Stimulated activated CD4-positive, alpha-beta T cell treated with anti-CD3 and anti-CD28 coated beads, Interleukin-2, amount 100 ng/mL, for 4 hours (primary cell): ENCODE measurements around the gene HDAC4.
"Not testable (repeated sequence)": the region's sequence is repeated elsewhere in the genome, so short reads cannot be mapped to it uniquely, and the experiment has no call there.

ENCODE experiments used
- DNase-seq: peaks from one replicate; pipeline ENCODE4 v3.0.0-alpha.2; 2020; ENCODE audit warnings: low read depth

The HDAC4 gene

DNA sequence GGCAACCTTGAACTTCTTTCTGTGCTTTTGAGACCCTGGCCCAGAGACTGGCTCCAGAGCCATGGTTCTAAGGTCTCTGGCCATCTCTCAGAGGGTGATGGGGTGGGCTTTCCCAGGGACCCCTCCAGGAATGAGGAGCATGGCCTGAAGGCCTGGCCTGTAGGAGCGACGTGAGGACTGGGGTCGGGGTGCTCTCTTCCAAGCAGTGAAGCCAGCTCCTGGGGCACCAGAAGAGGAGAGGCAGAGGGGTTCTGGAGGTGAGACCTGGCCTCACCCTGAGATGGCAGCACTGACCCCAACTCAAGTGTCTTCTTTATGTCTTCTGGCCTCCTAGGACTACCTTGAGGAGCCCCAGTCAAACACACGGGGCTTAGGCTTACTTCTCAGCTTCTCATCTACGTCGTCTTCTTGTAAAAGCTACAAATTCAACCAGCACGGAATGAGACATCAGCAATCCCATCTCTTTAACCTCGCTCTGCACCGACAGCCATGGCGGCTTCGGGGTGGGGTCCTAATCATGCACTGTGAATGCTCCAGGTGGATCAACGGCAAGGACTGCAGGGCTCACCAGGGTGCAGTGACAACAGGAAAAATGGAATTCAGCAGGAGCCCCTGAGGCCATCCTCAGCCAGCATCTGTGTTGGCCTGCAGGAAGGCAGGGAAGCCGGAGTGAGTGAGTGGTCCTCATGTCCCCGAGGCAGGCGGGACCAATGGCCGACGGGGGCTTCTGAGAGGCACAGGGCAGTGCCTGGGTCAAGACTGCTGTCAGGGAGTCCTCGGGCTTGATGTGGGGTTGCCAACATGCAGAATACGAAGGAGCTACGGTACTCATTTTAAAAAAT, 214.1 kb downstream of the HDAC4 start:
- DNase-seq, result no peak

DNA sequence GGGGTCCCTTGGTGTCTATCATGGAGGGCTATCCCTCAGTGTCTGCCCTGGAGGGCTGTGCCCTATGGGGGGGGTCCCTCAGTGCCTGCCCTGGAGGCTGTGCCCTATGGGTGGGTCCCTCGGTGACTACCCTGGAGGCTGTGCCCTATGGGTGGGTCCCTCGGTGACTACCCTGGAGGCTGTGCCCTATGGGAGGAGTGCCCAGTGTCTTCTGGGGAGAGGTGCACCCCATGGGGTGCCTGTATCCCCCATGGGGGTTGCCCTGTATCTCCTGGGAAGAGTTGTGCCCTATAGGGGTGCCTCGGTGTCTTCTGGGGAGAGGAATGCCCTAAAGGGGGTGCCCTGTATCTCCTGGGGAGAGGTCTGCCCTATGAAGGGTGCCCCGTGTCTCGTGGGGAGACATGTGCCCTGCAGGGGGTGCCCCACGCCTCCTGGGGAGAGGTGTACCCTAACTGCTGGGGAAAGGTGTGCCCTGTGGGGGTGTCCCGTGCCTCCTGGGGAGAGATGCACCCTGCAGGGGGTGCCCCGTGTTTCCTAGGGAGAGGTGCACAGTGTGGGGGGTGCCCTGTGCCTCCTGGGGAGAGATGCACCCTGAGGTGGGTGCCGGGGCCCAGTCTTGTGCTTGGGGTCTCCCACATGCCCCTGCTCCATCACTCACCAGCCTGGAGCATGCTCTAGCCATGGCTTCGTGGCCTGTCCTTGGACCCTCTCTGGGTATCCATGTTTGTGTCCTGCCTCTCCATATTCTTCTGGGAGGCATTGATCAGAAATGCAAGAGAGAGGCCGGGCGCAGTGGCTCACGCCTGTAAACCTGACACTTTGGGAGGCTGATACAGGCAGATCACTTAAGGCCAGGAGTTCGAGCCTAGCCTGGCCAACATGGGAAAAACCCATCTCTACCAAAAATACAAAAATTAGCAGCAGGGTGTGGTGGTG, 215.6 kb downstream of the HDAC4 start:
- DNase-seq, result no peak

DNA sequence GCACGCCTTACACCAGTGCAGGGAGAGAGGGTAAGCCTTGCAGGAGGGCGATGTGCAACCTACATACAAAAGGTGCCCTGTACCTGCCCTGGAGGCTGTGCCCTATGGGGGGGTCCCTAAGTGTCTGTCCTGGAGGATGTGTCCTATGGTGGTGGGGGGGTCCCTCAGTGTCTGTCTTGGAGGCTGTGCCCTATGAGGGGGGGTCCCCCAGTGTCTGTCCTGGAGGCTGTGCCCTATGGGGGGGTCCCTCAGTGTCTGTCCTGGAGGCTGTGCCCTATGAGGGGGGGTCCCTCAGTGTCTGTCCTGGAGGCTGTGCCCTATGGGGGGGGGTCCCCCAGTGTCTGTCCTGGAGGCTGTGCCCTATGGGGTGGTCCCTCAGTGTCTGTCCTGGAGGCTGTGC, 216.6 kb downstream of the HDAC4 start:
- no peak for DNase-seq

- DNase-seq, result no peak
These were observed 217.6 kb downstream of the HDAC4 start for GRCh38 chr2:239182981-239183791.

DNA sequence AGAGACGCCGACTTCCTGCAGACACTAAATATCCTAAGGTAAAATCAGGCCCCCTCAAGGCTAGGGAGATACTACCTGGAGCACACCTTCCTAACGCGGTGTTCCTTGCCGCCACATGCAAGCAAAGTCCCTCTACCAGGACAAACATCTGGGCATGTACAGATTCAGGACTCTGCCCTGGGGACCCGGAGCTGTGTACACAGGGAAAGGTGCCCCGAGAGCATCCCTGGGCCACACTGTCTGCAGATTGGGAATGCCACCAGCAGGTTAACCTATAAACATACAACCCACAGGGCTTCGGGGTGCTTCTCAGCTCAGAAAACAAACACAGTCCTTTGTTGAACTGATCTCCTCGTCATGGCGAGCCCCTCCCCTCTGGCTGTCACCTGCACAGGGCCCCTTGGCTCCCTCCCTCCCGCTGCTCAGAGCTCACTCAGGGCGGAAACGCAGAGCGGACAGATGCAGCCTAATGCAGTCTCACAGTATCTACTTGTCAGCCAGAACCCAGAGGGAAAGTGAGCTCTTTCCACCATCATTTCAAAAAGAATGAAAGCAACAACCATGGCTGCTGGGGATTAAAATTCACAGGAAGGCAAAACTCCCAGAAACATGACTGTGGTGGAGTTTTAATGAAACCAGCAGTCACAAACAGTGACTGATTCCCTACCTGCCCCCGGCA, 218.8 kb downstream of the HDAC4 start:
- DNase-seq, result no peak

DNA sequence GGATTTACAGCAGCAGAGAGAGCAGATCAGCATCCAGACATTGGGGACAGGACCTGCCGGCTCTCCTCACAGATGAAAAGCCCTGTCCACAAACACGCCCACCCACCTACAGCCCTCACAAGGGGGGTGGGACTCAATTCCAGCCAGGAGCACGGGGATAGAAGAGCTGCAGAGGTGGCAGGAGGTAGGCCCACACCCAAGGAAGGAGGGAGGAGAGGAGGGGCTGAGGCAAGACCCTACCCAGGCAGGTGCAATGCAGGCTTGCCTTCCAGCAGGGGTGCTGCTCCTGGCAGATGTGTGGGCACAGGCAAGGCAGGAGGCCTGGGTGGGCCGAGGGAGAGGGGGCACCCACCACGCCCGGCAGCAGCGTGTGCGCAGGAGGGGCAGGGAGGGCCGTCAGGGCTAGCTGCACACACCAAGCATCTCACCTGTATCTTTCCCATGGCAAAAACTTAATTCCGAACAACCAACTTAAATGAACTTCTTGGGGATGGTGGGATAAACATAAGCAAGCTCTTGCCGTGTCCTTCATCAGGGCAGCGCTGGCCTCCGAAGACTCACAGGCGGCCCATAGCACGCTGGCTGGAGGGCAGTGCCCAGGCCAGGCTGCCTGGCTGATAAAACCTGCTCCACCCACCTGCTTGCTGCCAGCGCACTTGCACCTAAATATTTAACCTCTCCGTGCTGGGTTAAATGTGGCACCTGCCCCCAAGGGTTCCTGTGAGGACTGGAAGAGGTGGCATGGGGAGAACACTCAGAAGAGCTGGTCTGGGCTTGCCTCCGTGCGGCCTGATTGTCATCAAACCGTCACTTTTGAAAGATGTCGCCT, 219.5 kb downstream of the HDAC4 start:
- no peak for DNase-seq

- DNase-seq, result no peak
These were observed 220.2 kb downstream of the HDAC4 start for GRCh38 chr2:239180526-239181073.

DNA sequence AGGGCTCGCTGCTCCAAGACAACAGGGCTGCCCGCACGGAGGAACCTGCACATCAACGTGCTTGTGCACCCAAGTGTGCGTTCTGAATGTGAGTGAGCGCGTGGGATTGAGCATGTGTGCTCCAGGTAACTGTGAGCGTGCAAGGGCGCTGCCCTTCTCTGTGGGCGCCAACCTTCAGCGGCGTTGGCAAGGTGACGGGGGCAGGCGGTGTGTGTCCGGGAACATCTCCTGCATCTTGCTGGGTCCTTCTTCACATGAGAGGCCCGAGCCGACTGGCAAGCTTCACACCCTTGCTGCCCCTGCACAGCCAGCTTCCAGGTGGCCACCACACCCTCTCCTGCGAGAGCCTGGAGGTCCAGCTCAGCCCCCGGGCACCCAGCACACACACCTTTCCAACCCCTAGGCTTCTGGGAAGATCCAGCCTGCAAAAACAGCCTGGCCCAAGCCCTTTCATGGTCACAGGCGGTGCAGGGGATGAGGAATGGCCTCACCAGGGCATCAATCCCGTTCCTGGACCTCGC, 220.9 kb downstream of the HDAC4 start:
- DNase-seq, result no peak

DNA sequence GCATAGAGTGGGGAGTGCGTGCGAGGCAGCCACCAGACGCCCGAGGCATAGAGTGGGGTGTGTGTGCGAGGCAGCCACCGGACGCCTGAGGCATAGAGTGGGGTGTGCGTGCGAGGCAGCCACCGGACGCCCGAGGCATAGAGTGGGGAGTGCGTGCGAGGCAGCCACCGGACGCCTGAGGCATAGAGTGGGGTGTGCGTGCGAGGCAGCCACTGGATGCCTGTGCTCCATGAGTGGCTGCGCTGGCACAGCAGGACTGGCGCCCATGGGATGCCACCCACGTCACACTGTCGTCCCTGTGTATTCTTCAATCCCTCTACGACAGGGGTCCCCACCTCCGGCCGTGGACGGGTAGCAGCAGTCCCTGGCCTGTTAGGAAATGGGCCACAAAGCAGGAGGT, 221.9 kb downstream of the HDAC4 start:
- DNase-seq, result no peak

DNA sequence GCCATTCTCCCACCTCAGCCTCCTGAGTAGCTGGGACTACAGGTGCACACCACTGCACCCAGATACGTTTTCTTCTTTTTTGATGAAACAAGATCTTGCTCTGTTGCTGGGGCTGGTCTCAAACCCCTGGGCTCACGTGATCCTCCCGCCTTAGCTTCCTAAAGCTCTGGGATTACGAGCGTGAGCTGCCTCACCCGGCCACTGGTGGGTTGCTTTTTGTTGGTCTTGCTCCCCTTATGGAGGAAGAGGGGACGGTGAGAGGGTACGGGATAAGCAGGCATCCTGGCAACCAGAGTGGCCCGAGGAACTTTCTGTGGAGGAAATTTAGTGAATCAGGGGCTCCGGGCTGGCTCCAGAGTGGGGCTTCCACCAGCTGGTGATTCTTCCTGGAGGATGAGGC, 222.3 kb downstream of the HDAC4 start:
- DNase-seq, result no peak

- DNase-seq, result no peak
These were observed 222.9 kb downstream of the HDAC4 start for GRCh38 chr2:239177908-239178307.

DNA sequence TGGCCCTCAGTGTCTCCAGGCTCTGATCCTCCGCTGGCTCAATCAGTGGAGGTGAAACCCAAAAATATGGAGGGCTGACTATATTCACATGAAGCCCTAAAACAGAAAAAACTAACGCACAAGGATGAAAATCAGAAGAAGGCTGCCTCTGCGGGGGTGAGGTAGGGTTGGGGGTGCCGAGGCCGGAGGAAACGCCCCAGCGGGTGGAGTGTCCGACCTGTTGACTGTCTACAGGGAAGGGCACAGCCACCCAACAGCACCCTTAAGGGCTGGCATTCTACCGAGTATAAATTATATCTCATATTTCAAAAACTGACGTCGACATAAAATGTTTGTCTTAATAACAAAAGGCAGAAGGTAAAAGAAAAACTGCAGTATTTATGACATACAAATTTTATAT, 223.5 kb downstream of the HDAC4 start:
- DNase-seq, result no peak

DNA sequence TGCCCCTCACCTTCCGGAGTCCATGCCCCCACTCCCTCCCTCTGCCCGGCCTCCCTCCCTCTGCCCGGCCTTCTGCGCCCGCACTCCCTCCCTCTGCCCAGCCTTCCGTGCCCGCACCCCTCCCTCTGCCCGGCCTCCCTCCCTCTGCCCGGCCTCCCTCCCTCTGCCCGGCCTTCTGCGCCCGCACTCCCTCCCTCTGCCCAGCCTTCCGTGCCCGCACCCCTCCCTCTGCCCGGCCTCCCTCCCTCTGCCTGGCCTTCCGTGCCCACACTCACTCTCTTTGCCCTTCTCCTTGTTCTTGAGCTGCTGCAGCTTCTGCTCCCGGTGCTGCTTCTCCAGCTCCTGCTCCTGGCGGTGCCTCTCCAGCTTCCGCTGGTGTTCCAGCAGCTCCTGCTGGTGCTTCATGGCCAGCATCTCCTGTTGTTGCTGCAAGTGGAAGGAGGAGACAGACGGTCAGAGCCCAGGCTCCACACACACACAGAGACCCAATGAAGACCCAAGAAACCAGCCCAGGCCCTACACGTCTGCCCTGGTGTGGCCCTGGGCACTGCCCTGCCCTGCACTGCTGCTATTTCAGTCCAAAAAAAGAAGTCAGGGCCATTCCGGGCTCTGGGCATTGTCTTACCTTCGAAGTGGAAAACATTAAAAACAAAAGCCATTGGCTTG, 224.5 kb downstream of the HDAC4 start:
- DNase-seq, result not testable (repeated sequence)

- no peak for DNase-seq
These were observed 225.6 kb downstream of the HDAC4 start for GRCh38 chr2:239175181-239175580.

DNA sequence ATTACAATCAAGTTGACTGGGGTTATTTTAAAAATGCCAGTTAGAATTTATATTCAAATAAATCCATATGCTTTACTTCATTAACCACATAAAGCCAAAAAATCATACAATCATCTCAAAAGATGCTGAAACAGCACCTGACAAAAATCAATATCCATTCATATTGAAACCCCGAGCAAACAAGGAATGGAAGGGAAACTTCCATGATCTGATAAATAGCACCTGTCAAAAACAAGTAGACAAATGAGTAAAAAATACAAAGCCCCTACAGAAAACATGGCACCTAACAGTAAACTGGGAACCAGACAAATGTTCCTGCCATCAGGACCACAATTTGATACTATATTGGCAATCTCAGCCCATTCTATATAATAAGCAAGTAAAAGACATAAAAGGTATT, 227.5 kb downstream of the HDAC4 start:
- DNase-seq, result no peak

GRCh38 chr2:239171643-239172042, 229.2 kb downstream of the HDAC4 start:
- DNase-seq, result no peak

DNA sequence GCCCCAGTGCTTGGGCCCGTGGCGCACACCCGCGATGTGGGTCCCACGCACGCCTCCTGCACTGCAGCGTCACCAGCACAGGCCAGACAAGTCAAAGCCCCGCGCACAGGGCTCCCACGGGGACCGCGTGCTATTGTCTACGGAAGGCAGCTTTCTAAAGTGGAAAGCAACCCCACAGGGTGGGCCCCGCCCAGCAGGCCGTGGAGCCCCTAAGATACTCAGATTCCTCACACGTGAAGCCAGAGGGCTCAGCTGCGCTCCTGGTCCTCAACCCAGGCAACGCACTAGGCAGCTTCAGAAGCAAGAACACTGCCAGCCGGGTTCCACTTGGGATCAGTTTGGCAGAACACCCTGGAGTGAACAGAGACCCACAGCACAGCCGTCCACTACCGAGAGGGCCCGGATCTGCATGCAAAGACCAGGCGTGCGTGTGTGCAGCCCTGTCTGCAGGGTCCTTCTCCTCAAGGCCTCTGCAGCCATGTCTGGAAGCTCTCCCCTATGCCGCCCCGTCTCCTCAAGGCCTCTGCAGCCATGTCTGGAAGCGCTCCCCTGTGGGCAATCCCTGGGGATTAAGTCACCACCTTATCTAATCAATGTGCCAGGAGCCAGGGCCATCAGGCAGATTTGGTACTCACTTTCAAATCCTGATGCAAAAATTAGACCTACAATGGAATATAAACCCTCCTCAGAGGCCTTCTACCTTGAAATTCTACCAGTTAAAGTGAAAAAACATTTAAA, 231.3 kb downstream of the HDAC4 start:
- DNase-seq, result no peak

DNA sequence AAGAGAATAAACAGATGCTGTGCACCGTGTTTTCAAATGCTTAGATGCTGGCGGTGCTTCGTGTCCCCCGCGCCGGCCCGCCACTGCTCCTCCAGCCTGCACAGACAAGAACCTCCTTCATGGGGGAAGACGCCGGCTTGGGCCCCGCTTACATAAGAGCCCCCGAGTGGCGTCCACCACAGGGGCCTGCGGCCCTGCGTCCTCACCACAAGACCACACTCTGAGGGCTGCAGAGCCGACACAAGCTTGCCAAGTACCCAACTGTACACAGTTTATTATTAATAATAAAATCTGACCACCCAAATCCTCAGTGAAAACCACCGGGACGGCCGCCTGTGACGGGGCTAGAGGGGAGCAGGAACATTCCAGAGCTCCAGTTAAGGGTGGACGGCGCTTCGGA, 232.2 kb downstream of the HDAC4 start:
- DNase-seq, result no peak
